HCEC 1CT (cell line): ENCODE data around the gene RSF1.
A peak's percentile ranks its signal among the peaks of the same experiment; 100 is the strongest.

Experiments
- DNase-seq: peaks from one replicate; pipeline ENCODE4 v3.0.0-alpha.2; 2017

RSF1 gene

DNA sequence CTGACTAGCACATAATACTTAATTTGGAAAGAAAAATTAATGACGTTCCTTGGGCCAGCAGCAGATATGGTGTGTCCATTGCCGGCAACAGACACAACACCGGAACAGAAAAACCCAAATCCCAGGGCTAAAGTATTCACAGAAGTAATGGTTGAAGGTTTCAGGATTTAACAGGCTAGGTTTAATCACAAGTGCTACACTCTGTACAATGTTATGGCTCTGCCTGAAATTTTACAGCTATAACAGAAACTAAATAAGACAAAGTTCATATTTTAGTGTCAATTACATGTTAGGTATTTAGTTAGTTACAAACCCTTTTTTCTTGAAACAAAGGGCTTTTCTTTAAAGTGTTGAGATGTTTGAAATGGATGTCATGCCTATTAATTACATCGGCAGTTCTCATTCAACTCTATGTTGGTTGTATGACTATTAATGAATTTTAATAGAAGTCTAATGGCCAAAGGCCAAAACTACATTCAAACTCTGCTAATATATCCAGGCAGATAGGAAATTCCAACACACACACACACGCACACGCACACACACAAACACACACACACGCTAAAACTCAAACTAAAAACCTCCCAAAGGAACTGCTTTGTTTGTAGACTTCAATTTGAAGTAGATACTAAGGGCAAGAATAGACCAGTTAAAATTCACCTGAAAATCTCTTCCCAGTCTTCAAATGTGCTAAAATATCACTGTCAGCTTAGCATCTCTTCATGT is 155.1 kb downstream of the RSF1 start:
- no peak for DNase-seq

DNA sequence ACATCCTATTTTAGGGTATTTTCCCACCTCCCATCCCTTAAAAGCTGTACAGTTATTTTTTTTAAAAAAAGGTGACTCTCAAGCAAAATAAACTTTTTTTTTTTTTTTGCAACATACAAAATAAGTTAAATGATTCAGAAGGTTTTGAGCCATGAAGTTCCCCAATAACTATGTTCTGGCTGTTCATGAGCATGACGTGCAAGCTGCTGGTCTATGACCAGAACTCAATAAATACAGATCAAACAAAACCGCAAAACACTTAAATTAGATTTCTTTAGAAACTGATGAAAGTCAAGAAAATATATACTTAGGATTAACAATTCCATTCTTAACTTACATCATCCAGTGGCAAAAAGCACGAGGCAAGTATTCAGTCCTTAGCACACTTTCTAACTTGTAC is 158.9 kb downstream of the RSF1 start:
- DNase-seq = no peak

DNA sequence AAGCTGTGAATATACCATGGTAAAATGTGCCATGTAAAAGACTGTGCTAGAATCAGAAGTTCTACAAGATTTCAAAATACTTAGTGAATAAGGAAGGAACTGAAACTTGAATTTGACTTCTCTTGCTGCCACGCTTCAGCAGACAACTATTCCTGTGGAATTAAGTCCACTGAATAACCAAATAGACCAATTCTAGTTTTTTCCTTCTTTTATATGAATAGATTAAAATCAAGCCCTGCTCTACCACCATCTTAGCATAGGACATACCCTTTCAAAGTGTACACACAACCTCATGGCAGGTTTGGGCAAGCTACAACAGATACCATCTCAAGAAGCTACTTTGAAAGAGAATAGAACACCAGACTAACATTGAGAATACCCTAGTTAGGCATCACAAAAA is 159.6 kb downstream of the RSF1 start:
- DNase-seq = no peak

DNA sequence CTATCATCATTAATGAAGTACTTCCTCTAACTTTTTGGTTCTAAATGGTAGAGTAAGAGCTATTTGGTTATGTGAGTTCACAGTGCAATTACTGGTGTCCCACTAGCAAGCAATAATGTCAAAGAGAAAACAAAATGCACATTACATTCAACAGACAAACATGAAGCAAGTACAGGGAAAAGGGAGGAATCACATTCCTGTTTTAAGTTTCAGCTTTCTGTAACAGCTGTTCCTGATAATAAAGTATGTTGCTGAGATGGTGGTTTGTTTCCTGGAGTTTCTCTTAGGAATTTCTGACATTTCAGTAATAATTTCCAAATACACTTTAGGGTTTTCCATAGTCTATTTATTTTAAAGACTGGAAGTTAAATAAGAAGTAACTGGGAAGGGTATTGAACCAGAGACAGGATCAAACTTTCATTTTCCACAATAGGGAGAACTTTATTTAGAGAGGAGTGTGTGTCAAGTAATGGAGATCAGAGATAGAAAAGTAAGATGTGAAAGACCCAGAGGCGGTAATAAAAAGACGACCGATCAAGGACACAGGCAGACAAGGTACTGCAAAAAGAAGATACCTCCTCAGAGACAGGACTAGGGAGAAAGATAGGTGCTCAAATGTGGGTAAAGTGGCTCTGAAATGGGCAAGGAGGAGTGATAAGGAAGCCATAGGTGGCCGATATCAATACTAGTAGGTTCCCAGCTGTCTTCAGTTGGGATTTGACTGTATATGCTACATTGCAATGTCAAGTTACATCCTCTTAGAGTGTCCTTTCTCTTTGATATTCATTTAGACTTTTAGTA is 162.1 kb downstream of the RSF1 start:
- DNase-seq = peak; percentile 38

DNA sequence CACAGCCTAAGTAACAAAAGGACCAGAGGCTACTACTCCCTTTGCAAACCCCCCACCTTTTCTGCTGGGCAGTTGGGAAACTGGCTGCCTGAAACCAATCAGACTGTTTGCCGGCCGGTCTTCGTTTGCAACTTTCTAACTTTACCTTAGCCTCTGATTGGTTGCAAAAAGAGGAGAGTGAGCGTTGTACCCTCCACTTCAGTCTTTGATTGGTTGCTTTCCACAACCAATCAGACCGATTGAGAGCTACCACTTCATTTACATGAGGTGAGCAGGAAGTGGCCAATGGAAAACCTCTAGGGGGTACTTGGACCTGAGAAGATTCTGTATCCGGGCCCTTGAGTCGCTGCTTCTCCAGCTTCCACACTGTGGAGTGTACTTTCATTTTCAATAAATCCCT is 164.2 kb downstream of the RSF1 start:
- DNase-seq = no peak

DNA sequence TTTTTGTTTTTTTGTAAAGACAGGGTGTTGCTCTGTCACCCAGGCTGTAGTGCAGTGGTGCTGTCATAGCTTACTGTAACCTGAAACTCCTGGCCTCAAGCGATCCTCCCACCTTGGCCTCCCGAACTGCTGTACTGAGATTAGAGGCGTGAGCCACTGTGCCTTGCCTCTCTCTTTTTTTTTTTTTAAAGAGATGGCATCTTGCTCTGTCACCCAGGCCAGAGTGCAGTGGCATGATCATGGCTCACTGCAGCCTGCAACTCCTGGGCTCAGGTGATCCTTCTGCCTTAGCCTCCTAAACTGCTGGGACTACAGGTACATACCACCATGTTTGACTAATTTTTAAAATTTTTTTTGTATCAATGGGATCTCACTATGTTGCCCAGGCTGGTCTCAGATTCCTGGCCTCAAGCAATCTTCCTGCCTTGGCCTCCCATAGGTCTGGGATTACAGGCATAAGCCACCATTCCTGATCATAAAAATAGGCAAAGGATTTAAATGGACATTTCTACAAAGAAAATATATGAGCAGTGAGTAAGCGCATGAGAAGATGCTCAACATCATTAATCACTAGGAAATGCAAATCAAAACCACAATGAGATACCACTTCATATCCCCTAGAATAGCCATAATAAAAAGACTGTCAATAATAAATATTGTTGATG is 165.6 kb downstream of the RSF1 start:
- DNase-seq = peak; percentile 65

DNA sequence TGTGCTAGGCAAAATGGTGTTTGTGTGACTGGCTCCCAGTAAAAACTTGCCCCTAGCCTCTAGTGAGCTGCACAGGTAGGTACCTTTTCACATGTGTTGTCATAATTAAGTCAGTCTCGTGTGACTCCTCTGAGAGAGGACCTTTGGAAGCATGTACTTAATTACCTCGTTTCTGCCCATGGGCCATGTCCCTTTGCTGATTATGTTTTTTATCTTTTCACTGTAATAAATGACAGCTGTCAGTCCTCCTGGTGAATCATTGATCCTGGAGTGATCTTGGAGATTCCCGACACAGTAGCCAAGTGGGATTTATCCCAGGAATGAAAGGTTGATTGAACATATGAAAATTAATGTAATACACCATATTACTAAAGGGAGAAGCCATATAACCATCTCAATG is 170.4 kb downstream of the RSF1 start:
- no peak for DNase-seq

DNA sequence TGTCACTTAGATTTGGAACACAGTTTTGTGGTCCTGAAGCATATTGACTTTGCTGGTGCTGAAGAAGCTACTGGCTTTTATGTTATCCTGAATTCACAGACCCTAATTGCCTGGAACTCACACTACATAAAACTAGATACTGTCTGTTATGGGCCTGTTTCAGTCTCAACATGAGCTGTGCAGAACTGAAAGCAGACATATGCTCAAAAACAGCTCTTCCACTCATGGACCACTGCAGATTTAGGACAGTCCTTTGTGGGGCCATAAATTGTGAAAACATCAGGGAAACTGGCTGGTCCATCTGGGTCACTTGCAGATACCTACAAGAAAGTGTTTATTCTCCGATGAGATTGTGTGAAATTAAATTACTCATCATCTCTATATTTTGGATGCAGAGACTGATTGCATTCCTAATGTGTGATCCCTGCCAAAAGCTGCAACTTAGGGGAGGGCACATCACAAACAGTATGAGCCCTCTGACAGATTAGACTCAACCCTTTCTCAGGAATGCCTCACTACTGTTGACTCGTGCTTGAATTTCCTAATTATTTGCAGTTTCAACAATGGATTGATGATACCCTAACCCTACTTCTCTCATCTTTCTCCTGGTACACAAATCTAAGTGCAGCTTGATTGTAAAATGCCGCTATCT is 172.7 kb downstream of the RSF1 start:
- DNase-seq = peak; percentile 28

DNA sequence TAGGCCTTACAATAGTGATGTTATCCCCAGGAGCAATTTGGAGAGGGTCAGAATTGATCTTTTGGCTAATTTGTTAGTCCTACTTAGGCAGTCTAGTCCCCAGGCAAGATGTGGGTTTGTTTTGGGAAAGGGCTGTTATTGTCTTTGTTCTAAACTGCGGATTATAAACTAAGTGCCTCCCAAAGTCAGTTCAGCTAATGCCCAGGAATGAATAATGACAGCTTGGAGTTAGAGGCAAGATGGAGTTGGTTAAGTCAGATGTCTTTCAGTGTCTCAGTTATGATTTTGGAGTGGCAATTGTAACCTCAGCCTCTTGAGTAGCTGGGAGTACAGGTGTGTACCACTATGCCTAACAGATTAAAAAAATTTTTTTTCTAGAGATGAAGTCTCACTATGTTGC is 175.6 kb downstream of the RSF1 start:
- no peak for DNase-seq

DNA sequence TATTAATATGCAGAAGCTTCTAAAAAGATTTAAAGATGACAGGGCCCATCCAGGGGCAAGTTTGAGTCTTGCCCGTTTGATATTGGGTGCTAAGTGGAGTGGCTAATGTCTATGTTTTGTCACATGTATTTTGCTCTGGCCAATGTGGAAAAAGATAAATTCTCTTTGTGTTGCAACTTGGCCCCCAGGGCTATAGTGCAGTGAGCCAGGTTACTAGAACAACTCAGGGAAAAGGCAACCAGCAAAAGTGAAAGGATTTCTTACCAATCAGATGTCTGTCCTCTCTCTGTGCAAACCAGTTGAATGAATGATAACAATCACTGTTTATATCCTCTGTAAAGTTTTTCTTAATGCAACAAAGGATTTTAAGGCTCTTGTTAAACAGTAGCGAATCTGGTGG is 178.3 kb downstream of the RSF1 start:
- DNase-seq = no peak

DNA sequence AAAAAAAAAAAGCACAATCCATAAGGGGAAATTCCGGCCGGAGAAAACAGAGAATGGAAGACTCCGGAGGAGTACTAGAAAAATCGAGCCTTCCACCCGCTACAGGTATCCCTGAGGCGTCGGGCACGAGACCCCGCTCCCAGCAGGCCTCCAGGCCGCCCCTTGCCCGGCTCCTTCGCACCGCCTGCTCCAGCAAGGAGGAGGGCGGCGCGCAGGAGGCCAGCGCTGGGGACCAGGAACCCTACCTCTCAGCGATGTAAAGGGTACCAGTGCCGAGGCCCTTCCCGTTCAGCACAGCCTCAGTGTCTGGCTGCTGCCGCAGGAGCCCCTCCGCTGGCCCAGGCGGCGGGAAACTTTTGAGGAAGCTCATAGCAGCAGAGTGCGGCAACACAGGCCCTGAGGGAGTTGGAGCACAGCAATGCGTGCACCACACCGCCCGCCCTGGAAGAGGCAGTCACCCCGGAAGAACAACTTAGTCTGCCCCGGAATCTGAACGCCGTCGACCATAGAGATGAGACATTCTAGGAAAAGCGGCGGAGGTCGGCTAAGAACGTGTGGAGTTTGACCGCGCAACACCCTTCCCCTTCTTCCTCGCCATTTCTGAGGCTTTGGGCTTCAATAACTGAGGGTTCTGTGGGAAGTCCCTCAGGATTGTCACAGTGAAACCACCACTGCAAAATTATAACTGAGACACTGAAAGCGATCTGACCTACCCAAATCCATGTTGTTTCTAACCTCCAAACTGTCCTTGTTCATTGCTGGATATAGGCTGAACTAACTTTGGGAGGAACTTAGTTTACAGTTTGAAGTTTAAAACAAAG is 183.0 kb downstream of the RSF1 start, which contains the start of gene CLNS1A:
TSS of gene CLNS1A (minus strand) at position 450 of the 821 bp plus-strand sequence. CDS start at position 370, 80 bp downstream.
- peak; percentile 93 for DNase-seq

DNA sequence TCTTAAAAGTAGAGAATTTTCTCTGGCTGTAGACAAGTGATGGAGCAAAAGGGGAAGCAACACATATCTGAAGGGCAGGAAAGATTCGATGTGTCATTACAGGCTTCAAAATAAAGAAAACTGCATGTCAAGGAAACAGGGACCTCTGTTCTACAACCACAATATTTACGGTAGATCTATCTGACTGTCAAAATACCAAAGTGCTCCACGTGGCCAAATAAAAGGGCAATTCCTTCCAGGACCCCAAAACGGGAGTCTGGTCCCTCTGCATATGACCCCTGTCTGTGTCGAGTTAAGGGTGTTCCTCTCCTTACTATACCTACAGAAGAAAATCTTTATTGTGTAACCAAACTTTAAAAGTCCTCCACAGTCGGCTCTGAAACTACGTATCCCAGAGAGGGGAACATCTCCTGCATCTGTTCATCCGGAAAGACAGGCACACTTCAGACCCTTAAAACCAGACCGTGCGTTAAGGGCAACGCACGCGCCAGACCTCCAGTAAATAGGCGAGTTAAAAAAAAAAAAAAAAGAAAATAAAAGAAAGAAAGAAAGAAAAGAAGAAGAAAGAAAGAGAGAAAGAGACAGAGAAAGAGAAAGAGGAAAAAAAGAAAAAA is 183.7 kb downstream of the RSF1 start:
- DNase-seq = no peak

DNA sequence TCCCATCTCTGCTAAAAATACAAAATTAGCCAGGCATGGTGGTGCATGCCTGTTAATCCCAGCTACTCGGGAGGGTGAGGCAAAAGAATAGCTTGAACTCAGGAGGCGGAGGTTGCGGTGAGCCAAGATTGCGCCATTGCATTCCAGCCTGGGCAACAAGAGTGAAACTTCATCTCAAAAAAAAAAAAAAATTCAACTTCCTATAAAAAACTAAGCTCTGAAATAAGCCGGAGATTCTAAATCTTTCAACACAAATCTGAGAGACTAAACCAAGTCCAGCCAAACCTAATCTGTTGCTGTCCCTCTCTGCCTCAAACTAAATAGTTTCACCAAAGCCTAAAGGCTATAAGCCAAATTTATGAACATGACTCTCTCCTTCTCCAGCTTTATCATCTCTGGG is 186.6 kb downstream of the RSF1 start:
- peak; percentile 67 for DNase-seq

DNA sequence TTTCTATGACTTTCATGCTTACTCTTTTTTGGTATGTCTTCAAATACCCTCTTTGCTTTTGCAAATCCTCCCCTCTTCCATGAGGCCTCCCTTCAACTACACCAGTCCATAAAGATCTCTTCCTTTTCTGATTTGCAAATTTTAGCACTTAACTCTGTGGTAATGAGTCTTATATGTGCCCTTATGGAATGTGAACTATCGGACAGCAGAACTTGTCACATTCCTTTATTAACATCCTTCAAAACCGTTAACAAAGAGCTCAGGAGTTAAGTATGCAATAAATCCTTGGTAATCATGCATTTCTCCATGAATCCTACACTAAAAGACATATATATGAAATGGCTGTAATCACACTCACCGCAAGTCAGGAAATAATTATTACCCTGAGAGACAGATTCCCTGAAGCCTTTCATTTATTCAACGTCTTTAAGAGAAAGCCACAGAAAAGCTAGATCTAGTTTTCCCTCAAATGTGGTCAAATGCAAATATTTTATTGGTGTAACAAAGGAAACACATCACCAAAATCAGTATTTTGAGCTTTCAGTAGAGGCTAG is 190.3 kb downstream of the RSF1 start:
- DNase-seq = no peak

DNA sequence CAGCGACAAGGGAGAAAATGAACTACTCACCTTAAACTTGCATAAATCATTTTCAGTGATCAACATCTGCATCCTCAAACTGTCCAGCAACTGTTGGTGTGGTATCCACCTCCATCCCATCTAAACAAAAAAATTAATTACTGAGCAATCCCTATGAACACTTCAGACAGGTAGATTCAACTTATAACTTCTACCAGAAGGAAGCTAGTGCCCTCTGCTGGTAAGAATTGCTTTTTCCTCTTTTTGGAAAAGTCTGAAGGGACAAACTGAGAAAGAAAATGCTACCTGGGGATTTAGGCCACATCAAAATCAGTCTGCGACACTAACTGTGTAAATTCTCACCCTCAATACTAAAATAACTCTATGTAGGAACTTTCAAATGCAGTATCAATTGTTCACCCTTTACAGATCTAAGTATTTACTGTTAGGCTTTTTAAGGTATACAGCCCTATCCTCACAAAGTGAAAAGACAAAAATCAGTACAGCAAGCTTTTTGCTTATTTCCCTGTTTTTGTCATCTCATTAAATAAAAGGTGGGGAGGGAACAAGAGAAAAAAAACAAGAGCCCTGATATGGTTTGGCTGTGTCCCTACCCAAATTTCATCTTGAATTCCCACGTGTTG is 200.8 kb downstream of the RSF1 start:
- DNase-seq = no peak

DNA sequence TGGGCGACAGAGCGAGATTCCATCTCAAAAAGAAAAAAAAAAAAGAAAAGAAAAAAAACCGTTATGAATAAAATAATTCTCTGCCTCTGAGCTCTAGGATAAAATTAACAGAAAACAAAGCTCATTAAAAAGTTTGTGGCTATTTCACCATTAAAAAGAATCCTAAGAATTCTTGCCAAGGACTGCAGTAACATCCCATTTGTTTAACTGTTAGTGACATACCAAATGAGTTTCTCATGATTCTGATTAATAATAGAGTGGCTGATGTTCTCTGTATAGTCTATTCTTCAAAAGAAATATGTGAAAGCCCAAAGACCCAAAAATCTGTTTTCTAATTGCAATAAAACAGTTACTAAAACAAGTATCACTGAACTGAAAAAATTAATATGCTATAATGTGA is 202.6 kb downstream of the RSF1 start:
- peak; percentile 79 for DNase-seq

DNA sequence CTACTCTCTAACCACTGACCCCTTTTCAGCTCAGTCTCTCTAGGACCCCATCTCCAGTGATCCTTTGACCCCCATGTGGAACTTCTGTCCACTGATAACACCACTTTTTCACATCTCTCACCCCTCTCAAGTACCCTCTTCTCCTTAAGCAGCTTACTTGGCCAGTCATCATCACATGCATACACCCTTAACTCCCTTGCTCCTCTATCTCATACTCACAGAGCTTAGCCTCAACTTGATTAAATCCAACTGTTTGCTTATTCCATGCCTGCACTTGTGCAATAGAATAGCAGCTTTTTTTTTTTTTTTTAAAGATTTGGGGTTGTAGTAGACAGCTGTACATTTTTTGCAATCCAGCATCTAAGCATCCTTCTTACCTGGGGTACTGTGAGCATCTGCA is 208.6 kb downstream of the RSF1 start:
- DNase-seq = peak; percentile 38
